CD4-positive, alpha-beta T cell treated with Interleukin-1 beta for 1 hour (primary cell): ENCODE measurements around the gene TMIGD3.

Experiments used
- DNase-seq, 2 donors: peaks; one replicate each; pipeline ENCODE4 v3.0.0-alpha.2; 2020 to 2022

TMIGD3 gene

DNA sequence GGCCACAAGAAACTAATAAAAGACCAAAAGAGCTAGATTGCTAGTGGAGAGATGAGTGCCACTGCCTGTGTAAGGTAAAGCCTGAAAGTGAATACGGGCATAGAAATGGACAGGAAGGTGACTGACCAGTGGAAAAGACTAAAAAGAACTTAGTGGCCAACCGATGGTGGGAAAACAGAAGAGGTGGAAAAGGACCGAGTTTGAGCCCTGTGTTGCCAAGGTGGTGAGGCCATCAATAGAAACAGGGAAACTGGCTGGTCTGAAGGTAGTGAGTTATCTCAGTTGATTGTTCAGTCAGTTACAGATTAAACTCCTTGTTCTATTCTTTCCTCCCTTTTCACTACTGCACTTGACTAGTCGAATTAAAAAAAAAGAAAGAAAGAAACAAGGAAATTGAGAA, 56.9 kb downstream of the TMIGD3 start:
- DNase-seq: no peak

DNA sequence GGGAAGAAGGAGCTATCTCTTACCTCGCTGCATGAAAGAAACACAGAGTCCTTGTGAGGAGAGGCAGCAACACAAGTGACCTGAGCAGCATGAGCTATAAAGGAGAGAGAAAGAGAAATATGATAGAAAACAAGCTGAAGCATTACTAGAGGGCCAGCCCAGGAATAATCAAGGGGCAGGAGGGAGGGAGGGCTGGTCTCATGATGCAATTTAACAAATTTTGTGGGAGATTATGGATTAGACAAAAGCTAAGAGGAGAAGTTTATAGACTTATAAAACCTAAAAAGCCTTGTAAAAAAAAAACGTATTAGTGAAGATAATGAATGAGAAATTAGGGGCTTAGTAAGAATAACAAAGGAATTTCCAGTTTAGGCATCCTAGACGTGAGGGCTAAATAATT, 59.4 kb downstream of the TMIGD3 start:
- DNase-seq: no peak

DNA sequence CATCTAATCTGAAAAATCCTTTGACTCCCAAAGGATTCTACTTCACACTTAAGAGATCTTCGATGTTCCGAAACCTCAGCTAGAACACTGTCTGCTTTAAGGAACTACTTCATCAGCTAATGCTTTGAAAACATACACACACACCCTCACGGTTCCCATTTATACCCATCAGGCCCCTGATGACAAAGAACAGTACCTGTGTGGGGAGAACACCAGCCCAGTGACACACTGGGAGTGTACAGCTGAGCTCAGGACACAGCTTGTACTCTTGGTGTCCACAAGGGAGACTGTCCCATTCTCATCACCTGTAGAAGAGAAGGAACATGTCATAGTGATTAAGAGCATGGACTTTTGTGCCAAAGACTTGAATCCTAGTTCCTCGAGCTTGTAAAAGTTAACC, 61.0 kb downstream of the TMIGD3 start:
- DNase-seq: no peak

DNA sequence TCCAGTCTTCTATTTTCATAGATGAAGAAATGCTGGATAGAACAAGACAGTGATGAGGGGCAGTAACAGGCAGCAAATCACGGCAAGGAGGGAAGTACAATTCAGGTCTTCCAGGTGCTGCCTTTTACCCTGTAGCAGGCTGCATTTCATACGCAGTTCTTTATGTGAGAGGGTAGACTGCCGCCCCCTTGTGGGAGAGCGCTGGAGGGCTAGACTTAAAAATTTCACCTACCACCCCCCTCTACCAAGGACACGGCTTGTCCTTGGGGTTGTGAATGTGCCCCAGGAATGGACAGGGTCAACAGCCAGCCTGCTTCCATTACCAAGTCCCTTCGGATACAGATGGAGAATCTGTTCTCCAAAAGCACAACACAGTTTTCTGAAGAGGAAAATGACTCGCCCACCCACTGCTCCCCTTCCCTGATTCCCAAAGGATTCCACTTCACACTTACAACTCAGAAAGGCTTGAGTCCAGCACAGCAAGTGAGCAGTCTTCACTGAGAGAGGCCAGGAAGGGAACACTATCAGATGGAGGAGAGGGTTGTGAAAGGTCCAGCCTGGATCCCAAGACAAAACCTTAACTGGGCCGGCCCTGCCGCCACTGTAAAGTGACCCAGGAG, 61.8 kb downstream of the TMIGD3 start:
- peak; percentile 68 to 76 for DNase-seq

DNA sequence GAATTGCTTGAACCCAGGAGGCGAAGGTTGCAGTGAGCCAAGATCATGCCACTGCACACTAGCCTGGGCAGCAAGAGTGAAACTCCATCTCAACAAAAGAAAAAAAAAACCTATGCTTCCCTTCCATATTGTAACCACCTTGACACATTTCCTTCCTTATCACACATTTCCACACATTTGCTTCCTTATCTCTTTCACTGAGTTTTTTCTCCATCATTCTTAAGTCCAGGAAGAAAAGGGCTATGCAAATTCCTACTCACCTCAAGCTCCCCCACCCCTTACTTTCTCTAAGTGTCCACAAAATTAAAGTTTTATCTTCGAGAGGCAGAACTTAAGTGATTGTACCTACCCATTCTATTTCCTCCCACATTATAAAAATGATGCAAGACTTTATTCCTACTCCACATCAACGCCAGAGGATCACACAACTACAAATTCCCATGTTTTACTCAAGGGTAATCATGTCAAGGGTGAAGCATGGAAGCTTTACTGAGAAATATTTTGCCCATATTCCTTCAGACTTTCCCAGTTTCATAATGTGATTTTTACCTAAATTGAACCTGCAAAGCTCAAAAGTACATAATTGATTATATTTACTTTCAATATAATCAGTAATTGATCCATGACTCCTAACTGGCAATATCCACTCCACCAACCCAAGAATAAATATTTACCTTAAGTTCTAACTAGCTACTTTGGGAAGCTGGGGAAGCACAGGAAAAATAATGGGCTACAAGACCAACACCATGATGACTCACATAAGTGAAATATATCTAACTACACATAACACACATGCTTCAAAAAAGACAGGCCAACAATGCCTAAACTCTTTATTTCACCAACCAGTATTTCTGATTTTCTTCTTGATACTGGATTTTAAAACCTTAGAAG, 63.7 kb downstream of the TMIGD3 start:
- DNase-seq: no peak

DNA sequence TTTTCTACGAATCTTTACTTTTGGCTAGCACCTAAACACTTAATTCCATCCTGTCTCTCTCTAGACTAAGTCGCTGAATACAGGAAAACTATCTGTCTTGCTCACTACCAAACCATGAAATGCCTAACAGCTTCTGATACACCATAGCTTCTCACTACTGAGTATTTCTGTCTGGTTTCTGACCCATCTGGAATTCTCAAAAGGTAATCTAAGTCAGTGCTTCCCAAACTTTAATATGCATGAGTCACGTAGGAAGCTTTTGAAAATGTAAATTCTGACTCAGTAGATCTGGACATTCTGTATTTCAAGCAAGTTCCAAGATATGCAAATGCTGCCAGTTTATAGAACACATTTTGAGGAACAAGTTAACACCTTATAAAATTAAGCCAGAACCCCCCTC, 66.7 kb downstream of the TMIGD3 start:
- no peak for DNase-seq
